Breast epithelium (tissue), 4 donors: Measurements from ENCODE around the gene HSPB8. TPM values are rescaled to one million over a fixed set of nuclear protein-coding genes. Genes with fewer than 3 reads are reported as not detected.
"Not testable (repeated sequence)": the region's sequence is repeated elsewhere in the genome, so short reads cannot be mapped to it uniquely, and the experiment has no call there.

Experiments used
- DNase-seq, 2 donors: peaks; one replicate each; pipeline ENCODE4 v3.0.0-alpha.2; 2019; ENCODE audit warnings: low spot score in 2 of 2
- H3K27ac ChIP-seq, 2 donors: fragments of 200-600 bp; sonication (generic) in 1 of 2; one replicate each; pipeline ENCODE4 v1.5.1; 2016 to 2019; ENCODE audit warnings: mild to moderate bottlenecking in 1 of 2
- H3K27me3 ChIP-seq, 2 donors: fragments of 200-600 bp; sonication (generic) in 1 of 2; one replicate each; pipeline versions ENCODE4 v1.5.1 to v1.6.0; 2017 to 2019; ENCODE audit warnings: control low read depth in 1 of 2, mild to moderate bottlenecking in 1 of 2
- H3K36me3 ChIP-seq: fragments of 200-600 bp; one replicate; pipeline ENCODE4 v1.5.1; 2019
- H3K4me1 ChIP-seq, 2 donors: fragments of 200-600 bp; sonication (generic); one replicate each; pipeline ENCODE4 v1.5.1; 2016 to 2019; ENCODE audit warnings: control low read depth in 1 of 2
- H3K4me3 ChIP-seq, 3 donors: fragments of 200-600 bp; sonication (generic); 1 replicate in 2 of 3; 2 replicates in 1 of 3; pipeline ENCODE4 v1.5.1; 2016 to 2019; ENCODE audit warnings: mild to moderate bottlenecking in 3 of 3, moderate library complexity in 2 of 3
- H3K9me3 ChIP-seq, 2 donors: fragments of 200-600 bp; sonication (generic) in 1 of 2; one replicate each; pipeline ENCODE4 v1.5.1; 2016 to 2019; ENCODE audit warnings: control low read depth in 1 of 2
- POLR2A ChIP-seq: fragments of 450-650 bp; IDR thresholded peaks from one replicate; pipeline ENCODE4 v1.6.1; 2016; ENCODE audit warnings: antibody characterized with exemption, mild to moderate bottlenecking, moderate library complexity
- POLR2AphosphoS5 ChIP-seq, 3 donors: sonication (generic); formaldehyde crosslinking; IDR thresholded peaks; one replicate each; pipeline ENCODE4 v1.6.1; 2017; ENCODE audit warnings: antibody characterized with exemption in 3 of 3
- intact Hi-C: fragments of 100-400 bp; cut with DNase I; formaldehyde crosslinking; loops from one replicate; pipeline ENCODE4 v1.15.1; 2023; ENCODE audit warnings: low total_unique reads
- total RNA-seq, 3 donors: library from RNA; depleted of rRNA; stranded (reverse); fragments of >200 nt; gene quantifications; one replicate each; pipeline ENCODE4 v1.1.0, GENCODE V29; 2016
- TF ChIP-seq, protein P1 (sequence below), 3 donors: fragments of 450-650 bp; IDR thresholded peaks; one replicate each; pipeline ENCODE4 v1.5.1; 2016 to 2017; ENCODE audit warnings: antibody characterized with exemption in 3 of 3, mild to moderate bottlenecking in 3 of 3, moderate library complexity in 3 of 3

HSPB8 gene
- total RNA-seq, 3 donors from 2014 or later, result 19.3 to 44.5 (median 32.8) TPM

DNA sequence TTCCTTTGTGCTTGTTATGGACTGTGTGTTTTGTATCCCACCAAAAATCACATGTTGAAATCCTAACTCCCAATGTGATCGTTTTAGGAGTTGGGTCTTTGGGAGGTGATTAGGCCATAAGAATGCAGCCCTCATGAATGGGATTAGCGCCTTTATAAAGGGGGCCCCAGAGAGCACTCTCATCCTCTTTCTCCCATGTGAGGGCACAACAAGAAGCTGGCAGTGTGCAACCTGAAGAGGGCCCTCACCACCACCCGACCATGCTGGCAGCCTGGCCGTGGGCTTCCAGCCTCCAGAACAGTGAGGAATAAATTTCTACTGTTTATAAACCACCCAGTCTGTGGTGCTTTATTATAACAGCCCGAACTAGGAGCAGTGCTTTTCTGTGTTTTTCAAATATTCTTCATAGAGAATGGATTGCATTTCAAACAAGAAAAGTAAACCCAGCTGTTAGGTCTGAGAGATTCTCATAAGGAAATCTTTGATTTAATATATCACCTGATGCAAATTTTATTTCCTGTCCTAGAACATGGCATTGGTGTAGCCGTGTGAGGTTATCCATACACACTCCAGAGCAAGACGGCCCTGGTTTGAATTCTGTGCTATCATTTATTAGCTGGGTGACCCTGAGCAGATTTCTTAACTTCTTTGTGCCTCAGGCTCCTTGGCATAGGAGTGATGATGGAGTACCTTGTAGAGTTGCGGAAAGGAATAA lies 27.8 kb downstream of the HSPB8 start:
- TF ChIP-seq POLR2A (no peak), POLR2AphosphoS5 (IDR thresholded peaks at IDR 0.05) (no peak)
- TF ChIP-seq, protein P1, sequence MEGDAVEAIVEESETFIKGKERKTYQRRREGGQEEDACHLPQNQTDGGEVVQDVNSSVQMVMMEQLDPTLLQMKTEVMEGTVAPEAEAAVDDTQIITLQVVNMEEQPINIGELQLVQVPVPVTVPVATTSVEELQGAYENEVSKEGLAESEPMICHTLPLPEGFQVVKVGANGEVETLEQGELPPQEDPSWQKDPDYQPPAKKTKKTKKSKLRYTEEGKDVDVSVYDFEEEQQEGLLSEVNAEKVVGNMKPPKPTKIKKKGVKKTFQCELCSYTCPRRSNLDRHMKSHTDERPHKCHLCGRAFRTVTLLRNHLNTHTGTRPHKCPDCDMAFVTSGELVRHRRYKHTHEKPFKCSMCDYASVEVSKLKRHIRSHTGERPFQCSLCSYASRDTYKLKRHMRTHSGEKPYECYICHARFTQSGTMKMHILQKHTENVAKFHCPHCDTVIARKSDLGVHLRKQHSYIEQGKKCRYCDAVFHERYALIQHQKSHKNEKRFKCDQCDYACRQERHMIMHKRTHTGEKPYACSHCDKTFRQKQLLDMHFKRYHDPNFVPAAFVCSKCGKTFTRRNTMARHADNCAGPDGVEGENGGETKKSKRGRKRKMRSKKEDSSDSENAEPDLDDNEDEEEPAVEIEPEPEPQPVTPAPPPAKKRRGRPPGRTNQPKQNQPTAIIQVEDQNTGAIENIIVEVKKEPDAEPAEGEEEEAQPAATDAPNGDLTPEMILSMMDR (IDR thresholded peaks at IDR 0.05), result no peak
- no peaks in the 10 kb centered on the region for H3K9me3 ChIP-seq
- H3K4me3 ChIP-seq, result no peak overlapping the region
- intact Hi-C loops, result no loop called here
- no peaks in the 10 kb centered on the region for H3K36me3 ChIP-seq
- no peaks in the 10 kb centered on the region for H3K4me1 ChIP-seq
- no peaks in the 10 kb centered on the region for H3K27me3 ChIP-seq
- no peak overlapping the region for H3K27ac ChIP-seq
- DNase-seq, result no peak

DNA sequence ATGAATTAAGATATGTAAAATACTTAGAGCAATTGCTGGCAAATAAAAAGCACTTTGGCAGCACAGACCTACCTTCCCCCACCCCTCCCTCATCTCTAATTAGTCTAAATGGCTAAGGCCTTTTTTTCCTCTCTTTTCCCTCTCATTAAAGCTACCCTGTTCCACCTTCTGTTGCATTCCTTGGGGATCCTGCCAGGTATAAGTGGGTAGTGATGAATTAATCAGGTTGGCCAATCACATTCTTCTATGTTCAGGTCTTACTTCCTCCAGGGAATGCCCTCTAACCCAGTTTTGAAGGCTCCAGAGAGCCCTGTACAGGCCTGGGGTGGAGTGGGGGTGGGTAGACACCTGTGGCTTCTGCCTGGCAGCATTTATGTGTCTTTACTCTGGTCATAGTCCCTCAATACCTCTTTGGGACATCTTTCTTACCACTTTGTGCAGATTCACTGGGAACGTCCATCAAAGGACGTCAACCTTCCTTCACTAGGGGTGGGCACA lies 28.4 kb downstream of the HSPB8 start:
- no peaks in the 10 kb centered on the region for H3K27me3 ChIP-seq
- DNase-seq, result no peak
- H3K9me3 ChIP-seq, result no peaks in the 10 kb centered on the region
- no peaks in the 10 kb centered on the region for H3K4me1 ChIP-seq
- H3K36me3 ChIP-seq, result no peaks in the 10 kb centered on the region
- H3K4me3 ChIP-seq, result no peak overlapping the region
- intact Hi-C loops, result no loop called here
- TF ChIP-seq, protein P1 (IDR thresholded peaks at IDR 0.05), result no peak
- TF ChIP-seq POLR2A (no peak), POLR2AphosphoS5 (IDR thresholded peaks at IDR 0.05) (no peak)
- peak overlapping the region; percentile 10 to 58 for H3K27ac ChIP-seq

DNA sequence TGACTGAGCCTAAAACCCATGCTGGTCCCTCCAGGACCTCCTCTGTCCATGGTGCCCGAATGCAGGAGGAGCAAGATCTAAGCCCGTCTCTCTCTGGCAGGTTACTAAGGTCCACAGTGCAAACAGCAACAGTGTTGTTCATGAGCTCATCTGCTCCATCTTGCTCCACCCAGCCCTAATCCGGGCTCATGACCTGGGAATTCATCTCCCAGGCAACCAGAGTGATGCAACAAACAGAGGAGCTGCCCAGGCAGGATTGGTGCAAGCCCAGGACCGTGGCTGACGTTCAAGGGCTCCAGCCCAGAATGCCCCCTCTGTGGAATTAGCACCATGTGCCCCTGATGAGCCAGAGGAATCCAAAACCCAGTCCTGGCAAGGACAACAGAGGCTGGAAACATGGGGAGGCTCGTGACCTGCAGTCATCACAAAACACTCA lies 29.9 kb downstream of the HSPB8 start:
- intact Hi-C loops, result no loop called here
- peak in 1 of 3 donors; percentile 24 for TF ChIP-seq POLR2AphosphoS5 (IDR thresholded peaks at IDR 0.05)
- TF ChIP-seq, protein P1 (IDR thresholded peaks at IDR 0.05), result no peak
- H3K36me3 ChIP-seq, result no peaks in the 10 kb centered on the region
- DNase-seq, result peak; percentile 51 to 54
- H3K9me3 ChIP-seq, result no peaks in the 10 kb centered on the region
- no peaks in the 10 kb centered on the region for H3K27me3 ChIP-seq
- no peak overlapping the region for H3K4me3 ChIP-seq
- peak overlapping the region in 1 of 2 donors; percentile 58 for H3K27ac ChIP-seq
- no peaks in the 10 kb centered on the region for H3K4me1 ChIP-seq

DNA sequence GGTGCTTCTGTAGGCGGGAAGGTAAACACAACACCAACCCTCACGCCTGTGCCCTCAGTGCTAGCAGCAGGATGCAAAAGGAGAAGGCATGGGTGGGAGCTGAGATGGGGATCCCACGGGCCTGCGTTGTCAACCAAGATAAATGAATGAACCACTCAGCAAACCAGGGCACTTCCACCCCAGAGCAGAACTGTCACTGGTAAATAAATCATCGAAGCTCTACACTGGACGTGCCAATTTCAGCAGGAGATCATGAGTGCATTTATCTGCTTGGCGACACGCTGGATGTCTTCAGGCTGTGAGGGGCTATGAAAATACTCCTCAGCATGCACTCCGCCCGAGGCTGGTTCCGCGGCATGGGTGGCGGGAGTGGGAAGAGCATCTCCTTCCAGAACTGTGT lies 33.2 kb downstream of the HSPB8 start:
- H3K36me3 ChIP-seq, result no peaks in the 10 kb centered on the region
- no peaks in the 10 kb centered on the region for H3K4me1 ChIP-seq
- no peaks in the 10 kb centered on the region for H3K9me3 ChIP-seq
- DNase-seq, result no peak
- intact Hi-C loops, result no loop called here
- no peak overlapping the region for H3K27ac ChIP-seq
- TF ChIP-seq, protein P1 (IDR thresholded peaks at IDR 0.05), result no peak
- TF ChIP-seq POLR2AphosphoS5 (IDR thresholded peaks at IDR 0.05) (no peak), POLR2A (no peak)
- no peak overlapping the region for H3K4me3 ChIP-seq
- H3K27me3 ChIP-seq, result no peaks in the 10 kb centered on the region

DNA sequence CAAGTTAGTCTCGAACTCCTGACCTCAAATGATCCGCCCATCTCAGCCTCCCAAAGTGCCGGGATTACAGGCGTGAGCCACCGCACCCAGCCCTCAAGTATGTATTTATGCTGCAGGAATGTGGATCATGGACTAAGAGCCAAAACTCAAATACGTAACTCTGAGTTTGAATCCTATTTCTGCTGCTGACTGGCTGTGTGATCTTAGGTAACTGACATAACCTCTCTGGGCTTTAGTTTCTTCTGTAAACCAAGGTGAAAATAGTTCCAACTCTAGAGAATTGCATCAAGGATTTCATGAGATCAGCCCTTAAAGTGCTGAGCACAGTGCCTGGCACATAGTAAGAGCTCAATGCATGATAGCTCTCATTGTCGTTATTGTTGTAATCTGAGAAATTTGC lies 37.4 kb downstream of the HSPB8 start:
- TF ChIP-seq POLR2AphosphoS5 (IDR thresholded peaks at IDR 0.05) (no peak), POLR2A (no peak)
- Histone ChIP-seq H3K4me1 (no peaks in the 10 kb centered on the region), H3K9me3 (no peaks in the 10 kb centered on the region), H3K27ac (no peak overlapping the region), H3K27me3 (no peaks in the 10 kb centered on the region), H3K4me3 (no peak overlapping the region), H3K36me3 (no peaks in the 10 kb centered on the region)
- DNase-seq, result no peak
- intact Hi-C loops, result no loop called here

DNA sequence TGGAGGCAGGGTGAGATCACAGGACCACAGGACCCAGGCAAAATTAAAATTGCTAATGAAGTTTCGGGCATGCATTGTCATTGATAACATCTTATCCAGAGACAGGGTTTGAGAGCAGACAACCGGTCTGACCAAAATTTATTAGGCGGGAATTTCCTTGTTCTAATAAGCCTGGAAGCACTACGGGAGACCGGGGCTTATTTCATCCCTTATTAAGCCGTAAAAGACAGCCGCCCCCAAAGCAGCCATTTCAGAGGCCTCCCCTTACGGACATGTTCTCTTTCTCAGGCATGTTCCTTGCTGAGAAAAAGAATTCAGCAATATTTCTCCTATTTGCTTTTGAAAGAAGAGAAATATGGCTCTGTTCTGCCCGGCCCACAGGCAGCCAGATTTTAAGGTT lies 40.1 kb downstream of the HSPB8 start:
- intact Hi-C loops, H3K4me1 ChIP-seq, H3K9me3 ChIP-seq, H3K36me3 ChIP-seq, H3K27me3 ChIP-seq, DNase-seq, H3K4me3 ChIP-seq, H3K27ac ChIP-seq: not testable (repeated sequence)
